ENCODE data around the gene ORAI2. TPM values are rescaled to one million over a fixed set of nuclear protein-coding genes. Genes with fewer than 3 reads are reported as not detected.

The ORAI2 gene
- total and polyA plus RNA-seq, 2 of the 13 experiments (the other 11 are each of a cell fraction or from before 2014, with no cell fraction given) = 3.0 to 6.0 TPM

GRCh38 chr7:102389810-102390209 lies 43.6 kb upstream of the ORAI2 start (continued):
- TF ChIP-seq PLRG1 (conservative IDR thresholded peaks at IDR 0.05) = no peak

- WGBS (ENCODE audit: low lambda C conversion rate) = 75% methylated on average over 8 of the region's 12 CpGs
- POLR2A ChIA-PET = no interaction called here
- intact Hi-C loops (cut with micrococcal nuclease; ENCODE audit: unreplicated experiment) = loop anchor here (2.0 kb wide), 1 partner anchor 112 kb away; no protein-coding TSS in a partner anchor
- ATAC-seq (peak; percentile 93), FAIRE-seq (peak; percentile 81), DNase-seq (ENCODE audit: low spot score) (peak; percentile 68)
- in situ Hi-C loops (cut with HindIII; ENCODE audit: extremely low pct_ligation_motif_present, low pct_unique_long_range_greater_than_20kb) = loop anchor here (5.0 kb wide), 1 partner anchor 104 kb away; the partner anchor contains the start of gene SH2B2
- Histone ChIP-seq H3K27ac (ENCODE audit: extremely low read length, insufficient read depth, low read length) (no peak overlapping the region), H3K79me2 (ENCODE audit: insufficient read depth, low read length) (no peaks in the 10 kb centered on the region), H3K36me3 (replicated peaks in 1 of 2; ENCODE audit: control insufficient read depth in 1 of 2, insufficient read depth in 2 of 2, low read length in 2 of 2) (peaks cover 9 to 27% of the 10 kb centered on the region in 2 experiments), H2AFZ (ENCODE audit: low read length) (no peak overlapping the region), H4K20me1 (ENCODE audit: insufficient read depth, low read length) (peaks cover 4% of the 10 kb centered on the region; the same call in 1 of the 2 replicates), H3K9ac (ENCODE audit: insufficient read depth, low read depth, low read length) (no peak overlapping the region), H3K4me2 (ENCODE audit: low read depth, low read length) (no peak overlapping the region), H3K9me3 (ENCODE audit: low read length) (no peaks in the 10 kb centered on the region), H3K4me1 (ENCODE audit: insufficient read depth, low read length) (peaks cover 7% of the 10 kb centered on the region; the same call in 1 of the 2 replicates), H3K4me3 (replicated peaks in 1 of 3; ENCODE audit: insufficient read depth in 1 of 3, low read depth in 2 of 3, low read length in 3 of 3) (no peak overlapping the region), H3K27me3 (ENCODE audit: control insufficient read depth in 1 of 2, insufficient read depth in 2 of 2, low read length in 2 of 2) (no peaks in the 10 kb centered on the region)
- no TSS peak for BruUV-seq (replicated peaks)
- CTCF ChIA-PET (ENCODE audit: low intra/inter-chr PET ratio, low total read pairs) = interaction anchor here (2.2 kb wide), 1 partner anchor 112 kb away, joined by 51 read pairs; no protein-coding TSS in a partner anchor
- no peak for TF ChIP-seq KAT2B (IDR thresholded peaks at IDR 0.05; ENCODE audit: borderline replicate concordance, low read depth, low read length)
- peak in 1 of 2 experiments; percentile 41; a peak in 1 of 4 replicates for TF ChIP-seq POLR2A (IDR thresholded peaks at IDR 0.05; ENCODE audit: insufficient read depth in 1 of 2, low read depth in 2 of 2, low read length in 2 of 2)
- peak; percentile 20; the same call in 1 of the 2 replicates for TF ChIP-seq ZNF788 (CRISPR knock-in tag; IDR thresholded peaks at IDR 0.05; ENCODE audit: borderline replicate concordance)
- no peak for TF ChIP-seq ZNF337 (CRISPR knock-in tag; IDR thresholded peaks at IDR 0.05; ENCODE audit: borderline replicate concordance, low read depth)
- peak; percentile 29; the same call in 1 of the 2 replicates for TF ChIP-seq SALL1 (CRISPR knock-in tag; IDR thresholded peaks at IDR 0.05)
- TF ChIP-seq SNAI1 (CRISPR knock-in tag; IDR thresholded peaks at IDR 0.05; ENCODE audit: borderline replicate concordance) = no peak
- TF ChIP-seq MTERF4 (CRISPR knock-in tag; IDR thresholded peaks at IDR 0.05) = 0 out of 2 replicates have a peak, but pooled peaks have one; percentile 25
- 0 out of 2 replicates have a peak, but pooled peaks have one; percentile 50 for TF ChIP-seq SAFB2 (CRISPR knock-in tag; IDR thresholded peaks at IDR 0.05; ENCODE audit: borderline replicate concordance, low read depth)
- TF ChIP-seq FOSL2 (CRISPR knock-in tag; IDR thresholded peaks at IDR 0.05) = 0 out of 2 replicates have a peak, but pooled peaks have one; percentile 18
- no peak for TF ChIP-seq TIGD3 (CRISPR knock-in tag; IDR thresholded peaks at IDR 0.05; ENCODE audit: borderline replicate concordance)
- no peak for TF ChIP-seq ARHGAP35 (CRISPR knock-in tag; IDR thresholded peaks at IDR 0.05; ENCODE audit: borderline replicate concordance)
- TF ChIP-seq MIER2 (CRISPR knock-in tag; IDR thresholded peaks at IDR 0.05) = no peak
- TF ChIP-seq FOXC1 (CRISPR knock-in tag; IDR thresholded peaks at IDR 0.05; ENCODE audit: borderline replicate concordance) = no peak
- no peak for TF ChIP-seq SNRNP70 (IDR thresholded peaks at IDR 0.05; ENCODE audit: low read depth, low read length)
- 0 out of 4 replicates have a peak, but pooled peaks of 1 of the 2 experiments have one; percentile 35 for TF ChIP-seq HMGXB4 (CRISPR knock-in tag; IDR thresholded peaks at IDR 0.05; ENCODE audit: borderline replicate concordance in 1 of 2, low read depth in 1 of 2)
- peak; percentile 81; the same call in 1 of the 2 replicates for TF ChIP-seq ZNF564 (CRISPR knock-in tag; IDR thresholded peaks at IDR 0.05)
Observed at GRCh38 chr7:102390697-102391484, 42.5 kb upstream of the ORAI2 start.

Measured in HepG2 (cell line).